Measurements from ENCODE around the gene C2CD3. TPM values are rescaled to one million over a fixed set of nuclear protein-coding genes. Genes with fewer than 3 reads are reported as not detected.

Gene C2CD3
- polyA plus RNA-seq, 1 experiment, result 8.7 TPM

GRCh38 chr11:74022546-74022945 lies 148.3 kb downstream of the C2CD3 start:
- H3K27ac ChIP-seq (ENCODE audit: low read depth, low read length), result no peak overlapping the region
- POLR2A ChIA-PET, result interaction anchor here (0.5 kb wide), 1 partner anchor 21 kb away, joined by 3 read pairs; no protein-coding TSS in a partner anchor
- no peak for DNase-seq (ENCODE audit: low read depth, low spot score)
- TF ChIP-seq CTCF (IDR thresholded peaks at IDR 0.05; ENCODE audit: low read depth, low read length), result no peak
- no peaks in the 10 kb centered on the region for H3K9me3 ChIP-seq (ENCODE audit: control insufficient read depth, insufficient read depth, low read length)
- H3K4me3 ChIP-seq (ENCODE audit: low read depth, low read length), result no peak overlapping the region
- CTCF ChIA-PET, result no interaction called here
- no peaks in the 10 kb centered on the region for H3K27me3 ChIP-seq (ENCODE audit: control insufficient read depth, insufficient read depth, low read length)

GRCh38 chr11:74021998-74022397 lies 148.8 kb downstream of the C2CD3 start:
- CTCF ChIA-PET, result no interaction called here

DNA sequence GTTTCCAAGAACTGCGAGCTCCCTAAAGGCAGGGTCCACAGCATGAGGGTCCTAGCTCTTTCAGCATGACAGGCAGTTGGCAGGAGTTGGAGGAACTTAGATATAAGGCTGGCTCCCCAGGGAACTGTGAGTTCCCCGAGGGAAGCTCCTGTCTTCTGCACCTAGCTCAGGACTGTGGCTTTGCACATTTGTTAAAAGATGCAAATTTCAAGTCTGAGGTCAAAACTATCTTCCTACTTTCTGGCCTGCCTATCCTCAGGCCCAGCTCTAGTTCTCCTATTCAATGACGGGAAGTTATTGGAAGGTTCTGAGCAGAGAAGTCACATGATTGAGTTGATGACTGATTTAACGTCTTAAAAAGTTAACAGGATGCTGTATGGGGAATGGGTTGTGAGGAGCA lies 150.3 kb downstream of the C2CD3 start:
- no peaks in the 10 kb centered on the region for H3K9me3 ChIP-seq (ENCODE audit: control insufficient read depth, insufficient read depth, low read length)
- no peaks in the 10 kb centered on the region for H3K27me3 ChIP-seq (ENCODE audit: control insufficient read depth, insufficient read depth, low read length)
- ChIA-PET CTCF (no interaction called here), POLR2A (no interaction called here)
- DNase-seq (ENCODE audit: low read depth, low spot score), result no peak
- no peak overlapping the region for H3K27ac ChIP-seq (ENCODE audit: low read depth, low read length)
- TF ChIP-seq CTCF (IDR thresholded peaks at IDR 0.05; ENCODE audit: low read depth, low read length), result no peak
- H3K4me3 ChIP-seq (ENCODE audit: low read depth, low read length), result no peak overlapping the region

More at GRCh38 chr11:74021998-74022397, 148.8 kb downstream of the C2CD3 start:
- no peak for DNase-seq (ENCODE audit: low read depth, low spot score)
- H3K27me3 ChIP-seq (ENCODE audit: control insufficient read depth, insufficient read depth, low read length), result no peaks in the 10 kb centered on the region
- TF ChIP-seq CTCF (IDR thresholded peaks at IDR 0.05; ENCODE audit: low read depth, low read length), result no peak
- POLR2A ChIA-PET, result no interaction called here
- H3K4me3 ChIP-seq (ENCODE audit: low read depth, low read length), result no peak overlapping the region
- no peaks in the 10 kb centered on the region for H3K9me3 ChIP-seq (ENCODE audit: control insufficient read depth, insufficient read depth, low read length)
- H3K27ac ChIP-seq (ENCODE audit: low read depth, low read length), result no peak overlapping the region

- CTCF ChIA-PET, result no interaction called here
- Histone ChIP-seq H3K27ac (ENCODE audit: low read depth, low read length) (no peak overlapping the region), H3K9me3 (ENCODE audit: control insufficient read depth, insufficient read depth, low read length) (no peaks in the 10 kb centered on the region), H3K27me3 (ENCODE audit: control insufficient read depth, insufficient read depth, low read length) (no peaks in the 10 kb centered on the region), H3K4me3 (ENCODE audit: low read depth, low read length) (no peak overlapping the region)
- POLR2A ChIA-PET, result no interaction called here
- no peak for DNase-seq (ENCODE audit: low read depth, low spot score)
- TF ChIP-seq CTCF (IDR thresholded peaks at IDR 0.05; ENCODE audit: low read depth, low read length), result no peak
These were observed 150.9 kb downstream of the C2CD3 start for GRCh38 chr11:74019860-74020259.

GRCh38 chr11:74019104-74019738 lies 151.6 kb downstream of the C2CD3 start:
- no peaks in the 10 kb centered on the region for H3K27me3 ChIP-seq (ENCODE audit: control insufficient read depth, insufficient read depth, low read length)
- POLR2A ChIA-PET, result no interaction called here
- no peak for TF ChIP-seq CTCF (IDR thresholded peaks at IDR 0.05; ENCODE audit: low read depth, low read length)
- no peak overlapping the region for H3K4me3 ChIP-seq (ENCODE audit: low read depth, low read length)
- no peak overlapping the region for H3K27ac ChIP-seq (ENCODE audit: low read depth, low read length)
- CTCF ChIA-PET, result no interaction called here
- no peak for DNase-seq (ENCODE audit: low read depth, low spot score)
- no peaks in the 10 kb centered on the region for H3K9me3 ChIP-seq (ENCODE audit: control insufficient read depth, insufficient read depth, low read length)
